Measurements from ENCODE around the gene CBFA2T3. TPM values are rescaled to one million over a fixed set of nuclear protein-coding genes. Genes with fewer than 3 reads are reported as not detected.

The CBFA2T3 gene
- total RNA-seq, 1 experiment from 2014 or later, result 13.7 TPM

GRCh38 chr16:88921591-88921990 lies 55.4 kb downstream of the CBFA2T3 start:
- no peak for DNase-seq (ENCODE audit: low read depth, low spot score)
- no TSS peak for BruUV-seq (replicated peaks)
- intact Hi-C loops (cut with micrococcal nuclease; ENCODE audit: unreplicated experiment), result no loop called here
- H3K27me3 ChIP-seq (ENCODE audit: control insufficient read depth, insufficient read depth, low read length), result no peaks in the 10 kb centered on the region
- H3K4me3 ChIP-seq (ENCODE audit: low read depth in 2 of 2, low read length in 2 of 2), result no peak overlapping the region
- H3K9me3 ChIP-seq (ENCODE audit: control insufficient read depth, insufficient read depth, low read depth, low read length), result no peaks in the 10 kb centered on the region
- H3K27ac ChIP-seq (ENCODE audit: low read length), result peak overlapping the region; percentile 83
- CTCF ChIA-PET, result interaction anchor here (0.6 kb wide), 1 partner anchor 106 kb away, joined by 7 read pairs; no protein-coding TSS in a partner anchor
- no peaks in the 10 kb centered on the region for H3K36me3 ChIP-seq (ENCODE audit: control insufficient read depth, insufficient read depth, low read length)
- POLR2A ChIA-PET, result no interaction called here
- TF ChIP-seq TCF7L2 (IDR thresholded peaks at IDR 0.05; ENCODE audit: low read depth, low read length) (no peak), SIN3A (IDR thresholded peaks at IDR 0.05; ENCODE audit: borderline replicate concordance, insufficient read depth, low read depth, low read length) (no peak), POLR2AphosphoS5 (IDR thresholded peaks at IDR 0.05; ENCODE audit: low read depth, low read length) (no peak), CTCF (IDR thresholded peaks at IDR 0.05) (no peak)
- in situ Hi-C loops (cut with HindIII; ENCODE audit: low pct_unique_long_range_greater_than_20kb, low sequenced_read_pairs), result no loop called here
- no peak for ATAC-seq
- peaks cover 70% of the 10 kb centered on the region for H3K4me1 ChIP-seq (ENCODE audit: control insufficient read depth, insufficient read depth, low read length)

- H3K27me3 ChIP-seq (ENCODE audit: control insufficient read depth, insufficient read depth, low read length), result no peaks in the 10 kb centered on the region
- no TSS peak for BruUV-seq (replicated peaks)
- POLR2A ChIA-PET, result no interaction called here
- no peaks in the 10 kb centered on the region for H3K36me3 ChIP-seq (ENCODE audit: control insufficient read depth, insufficient read depth, low read length)
- ATAC-seq (no peak), DNase-seq (ENCODE audit: low read depth, low spot score) (no peak)
- H3K9me3 ChIP-seq (ENCODE audit: control insufficient read depth, insufficient read depth, low read depth, low read length), result no peaks in the 10 kb centered on the region
- H3K4me3 ChIP-seq (ENCODE audit: low read depth in 2 of 2, low read length in 2 of 2), result no peak overlapping the region
- in situ Hi-C loops (cut with HindIII; ENCODE audit: low pct_unique_long_range_greater_than_20kb, low sequenced_read_pairs) (no loop called here), intact Hi-C loops (cut with micrococcal nuclease; ENCODE audit: unreplicated experiment) (no loop called here)
- CTCF ChIA-PET, result interaction anchor here (0.6 kb wide), 1 partner anchor 105 kb away, joined by 7 read pairs; no protein-coding TSS in a partner anchor
- TF ChIP-seq CTCF (IDR thresholded peaks at IDR 0.05), result no peak
- TF ChIP-seq POLR2AphosphoS5 (IDR thresholded peaks at IDR 0.05; ENCODE audit: low read depth, low read length), result no peak
- no peak for TF ChIP-seq TCF7L2 (IDR thresholded peaks at IDR 0.05; ENCODE audit: low read depth, low read length)
- no peak for TF ChIP-seq SIN3A (IDR thresholded peaks at IDR 0.05; ENCODE audit: borderline replicate concordance, insufficient read depth, low read depth, low read length)
- no peak for TF ChIP-seq REST (IDR thresholded peaks at IDR 0.05; ENCODE audit: insufficient read depth in 1 of 2, low read depth in 2 of 2, low read length in 1 of 2)
- peak overlapping the region; percentile 51; the same call in 1 of the 2 replicates for H3K27ac ChIP-seq (ENCODE audit: low read length)
- peaks cover 63% of the 10 kb centered on the region for H3K4me1 ChIP-seq (ENCODE audit: control insufficient read depth, insufficient read depth, low read length)
These were observed 56.1 kb downstream of the CBFA2T3 start for GRCh38 chr16:88920618-88921590.
